Suprapubic skin (tissue), 3 donors: ENCODE results near the gene CAPN5.

Experiments
- POLR2AphosphoS5 ChIP-seq, 3 donors: sonication (generic); formaldehyde crosslinking; IDR thresholded peaks; one replicate each; pipeline ENCODE4 v1.6.1; 2017; ENCODE audit warnings: antibody characterized with exemption in 3 of 3
- TF ChIP-seq, protein P1 (sequence below), 2 donors: fragments of 200-600 bp in 1 of 2; fragments of 450-650 bp in 1 of 2; sonication (generic) in 1 of 2; IDR thresholded peaks; one replicate each; pipeline ENCODE4 v1.5.1; 2016 to 2019; ENCODE audit warnings: antibody characterized with exemption in 2 of 2, mild to moderate bottlenecking in 1 of 2, moderate library complexity in 1 of 2

DNA sequence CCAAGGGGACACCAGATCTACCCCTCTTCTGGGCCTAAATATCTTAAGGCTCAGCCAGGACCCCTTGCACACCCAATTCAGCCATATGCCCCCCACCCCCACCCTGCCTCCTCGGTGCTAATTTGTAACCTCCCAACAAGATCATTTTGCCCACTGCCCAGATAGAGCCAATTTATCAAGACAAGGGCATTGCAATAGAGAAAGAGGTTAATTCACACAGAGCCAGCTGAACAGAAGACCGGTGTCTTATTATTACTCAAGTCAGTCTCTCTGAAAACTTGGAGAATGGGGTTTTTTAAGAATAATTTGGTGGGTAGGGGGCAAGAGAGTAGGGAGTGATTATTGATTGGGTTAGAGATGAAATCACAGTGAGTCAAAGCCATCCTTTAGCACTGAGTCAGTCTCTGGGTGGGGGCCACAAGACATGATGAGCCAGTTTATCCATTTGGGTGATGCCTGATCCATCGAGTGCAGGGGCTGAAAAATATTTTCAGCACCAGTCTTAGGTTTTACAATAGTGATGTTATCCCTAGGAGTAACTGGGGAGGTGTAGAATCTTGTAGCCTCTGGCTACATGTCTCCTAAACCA is 9.9 kb upstream of the CAPN5 start:
- TF ChIP-seq, protein P1, sequence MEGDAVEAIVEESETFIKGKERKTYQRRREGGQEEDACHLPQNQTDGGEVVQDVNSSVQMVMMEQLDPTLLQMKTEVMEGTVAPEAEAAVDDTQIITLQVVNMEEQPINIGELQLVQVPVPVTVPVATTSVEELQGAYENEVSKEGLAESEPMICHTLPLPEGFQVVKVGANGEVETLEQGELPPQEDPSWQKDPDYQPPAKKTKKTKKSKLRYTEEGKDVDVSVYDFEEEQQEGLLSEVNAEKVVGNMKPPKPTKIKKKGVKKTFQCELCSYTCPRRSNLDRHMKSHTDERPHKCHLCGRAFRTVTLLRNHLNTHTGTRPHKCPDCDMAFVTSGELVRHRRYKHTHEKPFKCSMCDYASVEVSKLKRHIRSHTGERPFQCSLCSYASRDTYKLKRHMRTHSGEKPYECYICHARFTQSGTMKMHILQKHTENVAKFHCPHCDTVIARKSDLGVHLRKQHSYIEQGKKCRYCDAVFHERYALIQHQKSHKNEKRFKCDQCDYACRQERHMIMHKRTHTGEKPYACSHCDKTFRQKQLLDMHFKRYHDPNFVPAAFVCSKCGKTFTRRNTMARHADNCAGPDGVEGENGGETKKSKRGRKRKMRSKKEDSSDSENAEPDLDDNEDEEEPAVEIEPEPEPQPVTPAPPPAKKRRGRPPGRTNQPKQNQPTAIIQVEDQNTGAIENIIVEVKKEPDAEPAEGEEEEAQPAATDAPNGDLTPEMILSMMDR (IDR thresholded peaks at IDR 0.05) = no peak
- TF ChIP-seq POLR2AphosphoS5 (IDR thresholded peaks at IDR 0.05) = no peak
